ENCODE data around the gene PCDH19. TPM values are rescaled to one million over a fixed set of nuclear protein-coding genes. Genes with fewer than 3 reads are reported as not detected.

The PCDH19 gene
- total and polyA plus RNA-seq, 12 donors: 0.15 to 1.8 (median 0.63) TPM

- no peak for TF ChIP-seq CTCF (IDR thresholded peaks at IDR 0.05)
- ATAC-seq: no peak
- H3K4me1 ChIP-seq: peaks cover 0 to 34% (median 8%) of the 10 kb centered on the region in 9 donors
- intact Hi-C loops (cut with DNase I): loop anchor here in 1 of 10 donors (10.0 kb wide), 1 partner anchor 56 kb away; no protein-coding TSS in a partner anchor
- peak overlapping the region in 1 of 10 donors; percentile 29 for H3K27ac ChIP-seq
- H3K4me3 ChIP-seq: no peak overlapping the region
- peaks cover 0 to 3% (median 0%) of the 10 kb centered on the region in 11 donors for H3K9me3 ChIP-seq
- no peaks in the 10 kb centered on the region for H3K36me3 ChIP-seq
- DNase-seq: no peak
- H3K27me3 ChIP-seq: peaks cover 0 to 16% (median 0%) of the 10 kb centered on the region in 7 donors
- 49 to 54% methylated on average over 2 of the region's 2 CpGs for WGBS, 2 donors
These were observed 8.5 kb upstream of the PCDH19 start for GRCh38 chrX:100418556-100418955.

- ATAC-seq (peak in 7 of 8 donors; percentile 42 to 83 (median 75)), DNase-seq (peak in 1 of 2 donors; percentile 27)
- TF ChIP-seq CTCF (IDR thresholded peaks at IDR 0.05): no peak
- Histone ChIP-seq H3K4me3 (no peak overlapping the region), H3K9me3 (peaks cover 0 to 1% (median 0%) of the 10 kb centered on the region in 11 donors), H3K27ac (peak overlapping the region in 5 of 10 donors; percentile 1 to 64 (median 60)), H3K4me1 (peaks cover 0 to 34% (median 8%) of the 10 kb centered on the region in 9 donors), H3K36me3 (no peaks in the 10 kb centered on the region), H3K27me3 (peaks cover 0 to 19% (median 0%) of the 10 kb centered on the region in 7 donors)
- intact Hi-C loops (cut with DNase I): loop anchor here in 1 of 10 donors (10.0 kb wide), 1 partner anchor 57 kb away; no protein-coding TSS in a partner anchor
- 25 to 56% methylated on average over 3 of the region's 3 CpGs for WGBS, 2 donors
These were observed 7.6 kb upstream of the PCDH19 start for GRCh38 chrX:100417681-100418080.

GRCh38 chrX:100413229-100413628 is 3.2 kb upstream of the PCDH19 start:
- WGBS, 2 donors: 0 to 2% methylated on average over 5 of the region's 5 CpGs
- no peak overlapping the region for H3K27ac ChIP-seq
- intact Hi-C loops (cut with DNase I): loop anchor here in 1 of 10 donors (10.0 kb wide), 1 partner anchor 62 kb away; no protein-coding TSS in a partner anchor
- H3K4me1 ChIP-seq: peaks cover 0 to 32% (median 8%) of the 10 kb centered on the region in 9 donors
- peaks cover 0 to 10% (median 0%) of the 10 kb centered on the region in 11 donors for H3K9me3 ChIP-seq
- DNase-seq: peak in 1 of 2 donors; percentile 26
- H3K36me3 ChIP-seq: no peaks in the 10 kb centered on the region
- no peak overlapping the region for H3K4me3 ChIP-seq
- peak in 7 of 9 donors; percentile 41 to 66 (median 53) for TF ChIP-seq CTCF (IDR thresholded peaks at IDR 0.05)
- peak in 3 of 8 donors; percentile 45 to 48 (median 47) for ATAC-seq
- H3K27me3 ChIP-seq: peaks cover 0 to 60% (median 14%) of the 10 kb centered on the region in 7 donors

- ATAC-seq: no peak
These were observed 2.0 kb upstream of the PCDH19 start for GRCh38 chrX:100411802-100412715.

More at GRCh38 chrX:100411802-100412715, 2.0 kb upstream of the PCDH19 start:
- intact Hi-C loops (cut with DNase I): loop anchor here in 1 of 10 donors (10.0 kb wide), 1 partner anchor 63 kb away; no protein-coding TSS in a partner anchor
- no peak for TF ChIP-seq CTCF (IDR thresholded peaks at IDR 0.05)
- H3K36me3 ChIP-seq: no peaks in the 10 kb centered on the region
- no peak overlapping the region for H3K4me3 ChIP-seq
- H3K27ac ChIP-seq: no peak overlapping the region
- no peak for DNase-seq
- peaks cover 0 to 15% (median 0%) of the 10 kb centered on the region in 11 donors for H3K9me3 ChIP-seq
- H3K27me3 ChIP-seq: peaks cover 0 to 72% (median 25%) of the 10 kb centered on the region in 7 donors
- H3K4me1 ChIP-seq: peaks cover 0 to 22% (median 7%) of the 10 kb centered on the region in 9 donors
- WGBS, 2 donors: 26 to 35% methylated on average over 36 of the region's 36 CpGs
